Stimulated activated CD4-positive, alpha-beta T cell treated with anti-CD3 and anti-CD28 coated beads, Interleukin-12 subunit alpha, Interleukin-12 subunit beta, amount 100 ng/mL, for 24 hours (primary cell): Measurements from ENCODE around the gene PIK3C2G.

ENCODE experiments used
- DNase-seq, 2 experiments: peaks; one replicate each; pipeline ENCODE4 v3.0.0-alpha.2; 2020; ENCODE audit warnings: low read depth in 2 of 2

The PIK3C2G gene

GRCh38 chr12:18280728-18281127 is 19.4 kb downstream of the PIK3C2G start:
- no peak for DNase-seq

- DNase-seq = no peak
Measured at GRCh38 chr12:18281941-18282340, 20.6 kb downstream of the PIK3C2G start.

GRCh38 chr12:18283831-18284230 is 22.5 kb downstream of the PIK3C2G start:
- DNase-seq = no peak

- DNase-seq = no peak
Measured at GRCh38 chr12:18284386-18284785, 23.1 kb downstream of the PIK3C2G start.

GRCh38 chr12:18285161-18285560 is 23.8 kb downstream of the PIK3C2G start:
- DNase-seq = no peak

GRCh38 chr12:18290386-18290785 is 29.1 kb downstream of the PIK3C2G start:
- no peak for DNase-seq

GRCh38 chr12:18294889-18295288 is 33.6 kb downstream of the PIK3C2G start:
- no peak for DNase-seq

- no peak for DNase-seq
Measured at GRCh38 chr12:18296201-18296908, 35.0 kb downstream of the PIK3C2G start.

- DNase-seq = no peak
Measured at GRCh38 chr12:18296909-18297280, 35.6 kb downstream of the PIK3C2G start.

GRCh38 chr12:18297902-18298301 is 36.6 kb downstream of the PIK3C2G start:
- DNase-seq = no peak

GRCh38 chr12:18302809-18303430 is 41.6 kb downstream of the PIK3C2G start:
- DNase-seq = no peak

GRCh38 chr12:18304609-18305008 is 43.3 kb downstream of the PIK3C2G start:
- DNase-seq = no peak

GRCh38 chr12:18306311-18306710 is 45.0 kb downstream of the PIK3C2G start:
- DNase-seq = no peak

GRCh38 chr12:18313306-18313705 is 52.0 kb downstream of the PIK3C2G start:
- DNase-seq = no peak

- DNase-seq = no peak
Measured at GRCh38 chr12:18320036-18320617, 58.8 kb downstream of the PIK3C2G start.

GRCh38 chr12:18320976-18321375 is 59.7 kb downstream of the PIK3C2G start:
- no peak for DNase-seq

GRCh38 chr12:18323159-18323558 is 61.8 kb downstream of the PIK3C2G start:
- no peak for DNase-seq

GRCh38 chr12:18327036-18327435 is 65.7 kb downstream of the PIK3C2G start:
- DNase-seq = no peak

GRCh38 chr12:18332173-18332572 is 70.9 kb downstream of the PIK3C2G start:
- DNase-seq = no peak

GRCh38 chr12:18339633-18340032 is 78.3 kb downstream of the PIK3C2G start:
- DNase-seq = no peak

- no peak for DNase-seq
Measured at GRCh38 chr12:18340186-18340585, 78.9 kb downstream of the PIK3C2G start.

- no peak for DNase-seq
Measured at GRCh38 chr12:18340786-18341185, 79.5 kb downstream of the PIK3C2G start.

- DNase-seq = no peak
Measured at GRCh38 chr12:18343708-18344107, 82.4 kb downstream of the PIK3C2G start.
